ENCODE measurements around the gene LGR4.
"Not testable (repeated sequence)": the region's sequence is repeated elsewhere in the genome, so short reads cannot be mapped to it uniquely, and the experiment has no call there.

The LGR4 gene

GRCh38 chr11:27460158-27460978 is 12.2 kb downstream of the LGR4 start:
- no peak for DNase-seq

- no peak for DNase-seq
Observed at GRCh38 chr11:27459191-27459590, 13.4 kb downstream of the LGR4 start.

DNA sequence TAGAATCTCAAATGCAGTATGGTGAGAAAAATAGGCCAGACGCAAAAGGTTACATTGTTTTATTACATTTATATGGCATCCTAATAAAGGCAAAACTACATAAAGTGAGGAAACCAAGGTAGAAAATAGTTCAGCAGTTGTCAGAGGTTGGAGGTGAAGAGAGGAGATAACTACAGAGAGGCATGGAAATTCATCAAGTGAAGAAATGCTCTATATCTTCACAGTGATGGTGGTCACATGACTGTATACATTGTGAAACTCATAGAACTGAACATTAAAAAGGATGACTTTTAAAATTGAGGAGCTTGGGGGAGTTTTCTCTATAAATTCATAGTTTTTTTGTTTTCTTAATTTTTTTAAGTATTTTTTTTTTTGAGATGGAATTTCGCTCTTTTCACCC is 14.4 kb downstream of the LGR4 start:
- DNase-seq, result no peak

GRCh38 chr11:27456795-27457329 is 15.7 kb downstream of the LGR4 start:
- no peak for DNase-seq

DNA sequence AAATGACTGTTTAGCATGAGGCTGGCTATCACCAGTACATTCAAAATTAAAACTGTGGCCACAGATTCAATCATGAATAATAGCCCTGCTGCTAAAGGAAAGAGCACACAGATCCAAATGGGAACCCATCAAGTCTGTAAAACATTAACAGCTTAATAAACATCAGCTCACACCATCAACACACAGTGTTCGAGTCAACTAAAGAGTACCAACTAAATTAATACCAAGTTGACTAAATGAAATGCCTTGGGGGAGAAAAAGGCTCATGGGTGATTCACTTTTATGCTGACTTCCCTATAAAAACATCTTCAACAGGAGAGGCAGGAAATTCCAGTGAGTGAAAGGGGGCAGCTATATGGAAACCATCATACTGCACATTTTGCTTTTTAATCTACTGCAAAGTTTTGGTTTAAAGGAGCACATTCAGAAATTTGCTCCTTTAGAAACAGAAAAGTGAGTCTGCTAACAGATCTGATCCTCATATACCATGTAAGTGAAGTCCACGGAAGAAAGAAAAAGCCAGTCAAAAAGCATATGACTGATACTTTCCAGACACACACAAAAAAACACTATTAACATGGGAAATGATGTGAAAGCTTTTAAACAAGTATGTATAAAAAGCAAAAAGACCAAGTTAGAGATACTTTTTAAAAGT is 16.3 kb downstream of the LGR4 start:
- no peak for DNase-seq

GRCh38 chr11:27455667-27456066 is 16.9 kb downstream of the LGR4 start:
- DNase-seq, result no peak

DNA sequence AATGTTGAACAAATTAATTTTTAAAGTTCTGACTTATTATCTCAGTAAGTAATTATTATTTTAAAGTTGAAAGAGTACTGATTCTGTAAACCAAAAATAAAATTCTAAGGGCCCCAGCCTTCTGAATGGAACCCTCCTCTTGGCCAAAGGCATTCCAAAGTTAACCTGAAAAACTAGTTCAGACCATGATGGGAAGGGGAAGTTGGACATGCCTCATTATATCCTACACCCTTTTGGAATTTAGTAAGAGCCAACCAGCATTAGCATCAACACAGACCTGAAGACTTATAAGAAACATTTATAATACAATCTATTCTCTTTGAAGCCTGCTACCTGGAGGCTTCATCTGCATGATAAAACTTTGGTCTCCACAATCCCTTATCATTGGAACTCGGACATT is 18.9 kb downstream of the LGR4 start:
- DNase-seq, result no peak

DNA sequence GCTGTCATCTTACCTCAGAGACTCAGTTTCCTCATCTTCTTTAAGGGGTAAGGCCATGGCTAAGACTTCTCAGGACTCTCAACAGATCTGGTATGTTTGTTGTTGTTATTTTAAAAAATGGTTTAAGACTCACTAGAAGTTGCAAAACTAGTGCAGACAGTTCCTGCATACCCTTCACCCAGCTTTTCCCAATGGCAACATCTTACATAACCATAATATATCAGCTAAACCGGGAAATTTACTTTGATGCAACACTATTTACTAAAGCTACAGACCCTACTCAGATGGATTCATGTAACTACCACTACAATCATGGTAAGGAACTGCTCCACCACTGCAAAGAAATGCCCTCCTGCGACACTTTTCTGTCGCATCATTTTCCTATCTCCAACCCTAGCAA is 20.4 kb downstream of the LGR4 start:
- DNase-seq, result no peak

DNA sequence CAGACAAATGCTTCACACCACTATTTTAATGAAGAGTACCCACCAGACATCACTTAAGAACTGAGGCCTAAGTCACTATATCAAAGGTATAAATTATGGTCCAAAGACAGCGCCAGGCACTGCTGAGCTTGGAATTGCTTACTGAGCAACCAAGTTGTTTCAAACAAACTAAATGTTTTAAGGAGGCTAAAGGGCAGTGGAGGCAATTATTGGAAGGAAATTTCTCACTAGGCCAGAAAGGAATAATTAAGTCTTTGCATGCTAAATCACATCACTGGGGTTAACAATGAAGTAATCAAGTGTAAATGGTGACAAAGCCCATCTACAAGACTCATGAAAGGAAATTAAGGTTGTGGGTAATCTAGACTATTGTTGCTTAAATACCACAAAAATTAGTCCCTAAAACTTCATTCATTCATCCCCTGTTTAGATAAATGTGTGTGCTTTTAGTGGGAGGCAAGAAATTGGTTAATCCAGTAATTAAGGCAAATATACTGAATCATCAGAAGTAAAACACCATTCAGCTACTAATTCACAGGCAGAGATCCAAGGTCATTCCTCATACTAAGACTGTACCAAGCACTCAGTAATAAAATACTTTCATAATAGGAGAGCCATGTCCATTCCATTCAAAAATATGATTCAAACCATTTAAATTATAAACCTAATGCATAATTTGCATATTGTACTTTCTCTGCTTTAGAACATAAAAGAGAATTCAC is 21.2 kb downstream of the LGR4 start:
- DNase-seq, result no peak

DNA sequence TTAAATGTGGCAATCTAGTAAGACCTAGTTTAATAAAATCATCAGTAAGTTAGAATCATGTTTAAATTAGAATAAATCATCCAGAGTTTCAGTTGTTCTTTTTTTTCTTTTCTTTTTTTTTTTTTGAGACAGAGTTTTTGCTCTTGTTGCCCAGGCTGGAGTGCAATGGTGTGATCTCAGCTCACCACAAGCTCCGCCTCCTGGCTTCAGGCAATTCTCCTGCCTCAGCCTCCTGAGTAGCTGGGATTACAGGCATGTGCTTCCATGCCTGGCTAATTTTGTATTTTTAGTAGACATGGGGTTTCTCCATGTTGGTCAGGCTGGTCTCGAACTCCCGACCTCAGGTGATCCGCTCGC is 24.4 kb downstream of the LGR4 start:
- DNase-seq, result not testable (repeated sequence)

DNA sequence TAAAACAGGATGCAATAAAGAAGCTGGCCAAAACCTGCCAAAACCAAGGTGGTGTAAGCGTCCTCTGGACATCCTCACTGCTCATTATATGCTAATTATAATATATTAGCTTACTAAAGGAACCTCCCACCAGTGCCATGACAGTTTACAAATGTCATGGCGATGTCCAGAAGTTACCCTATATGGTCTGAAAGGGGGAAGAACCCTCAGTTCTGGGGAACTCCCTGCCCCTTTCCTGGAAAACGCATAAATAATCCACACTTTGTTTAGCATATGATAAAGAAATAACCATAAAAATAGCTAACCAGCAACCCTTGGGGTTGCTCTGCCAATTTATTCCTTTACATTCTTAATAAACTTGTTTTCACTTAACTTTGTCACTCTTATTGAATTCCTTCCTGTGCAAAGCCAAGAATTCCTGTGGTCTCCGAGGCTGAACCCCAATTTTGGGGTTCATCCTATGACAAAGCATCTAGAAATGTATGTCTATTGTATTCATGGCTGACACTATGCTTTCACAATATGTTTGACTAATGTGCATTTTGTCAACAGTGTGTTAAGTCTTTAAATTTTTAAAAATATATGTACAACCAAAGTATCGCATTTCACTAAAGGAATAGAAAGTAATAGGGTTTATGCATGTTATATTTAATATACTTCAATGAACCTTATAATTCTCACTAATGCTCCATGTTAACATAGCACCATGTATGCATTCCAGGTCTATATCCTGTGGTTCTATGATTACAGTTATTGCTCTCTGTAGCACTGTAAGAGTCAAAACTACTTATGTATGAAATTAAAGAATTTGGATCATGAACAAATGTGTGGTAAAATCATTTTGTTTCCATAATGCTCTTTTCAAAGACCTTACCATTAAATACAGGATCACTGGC is 25.1 kb downstream of the LGR4 start:
- DNase-seq, result no peak

DNA sequence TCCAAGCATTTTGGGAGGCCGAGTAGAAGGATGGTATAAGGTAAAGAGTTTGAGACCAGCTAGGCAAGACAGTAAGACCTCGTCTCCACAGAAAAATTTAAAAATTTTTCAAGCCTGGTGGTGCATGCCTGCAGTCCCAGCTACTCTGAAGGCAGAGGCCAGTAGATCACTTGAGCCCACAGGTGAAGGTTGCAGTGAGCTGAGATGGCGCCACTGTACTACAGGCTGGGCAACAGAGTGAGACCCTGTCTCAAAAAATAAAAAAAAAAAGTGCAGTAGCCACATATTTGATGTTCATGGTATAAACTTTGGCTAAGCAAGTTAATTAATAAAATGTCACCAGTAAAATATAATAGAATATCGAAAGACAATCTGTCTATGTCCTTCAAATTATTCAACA is 27.0 kb downstream of the LGR4 start:
- DNase-seq, result no peak

DNA sequence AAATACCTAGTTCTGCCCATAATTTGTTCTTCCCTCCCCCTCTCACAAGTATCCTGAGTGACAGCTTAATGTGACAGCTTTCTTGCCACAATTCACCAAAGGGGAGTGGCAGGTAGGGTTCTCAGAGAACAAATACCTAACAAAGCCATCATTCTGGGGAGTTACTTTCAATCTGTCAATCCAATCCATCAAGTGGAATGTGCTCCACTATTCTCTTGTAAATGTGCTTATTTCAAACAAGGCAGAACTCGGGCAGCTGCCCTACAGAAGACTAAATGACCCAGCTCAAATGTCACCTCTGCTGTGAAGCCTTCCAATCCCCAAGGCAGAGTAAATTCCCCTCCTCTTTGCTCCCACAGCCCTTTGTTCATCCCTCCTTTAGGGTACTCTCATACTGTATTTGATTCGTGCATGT is 27.8 kb downstream of the LGR4 start:
- DNase-seq, result no peak

DNA sequence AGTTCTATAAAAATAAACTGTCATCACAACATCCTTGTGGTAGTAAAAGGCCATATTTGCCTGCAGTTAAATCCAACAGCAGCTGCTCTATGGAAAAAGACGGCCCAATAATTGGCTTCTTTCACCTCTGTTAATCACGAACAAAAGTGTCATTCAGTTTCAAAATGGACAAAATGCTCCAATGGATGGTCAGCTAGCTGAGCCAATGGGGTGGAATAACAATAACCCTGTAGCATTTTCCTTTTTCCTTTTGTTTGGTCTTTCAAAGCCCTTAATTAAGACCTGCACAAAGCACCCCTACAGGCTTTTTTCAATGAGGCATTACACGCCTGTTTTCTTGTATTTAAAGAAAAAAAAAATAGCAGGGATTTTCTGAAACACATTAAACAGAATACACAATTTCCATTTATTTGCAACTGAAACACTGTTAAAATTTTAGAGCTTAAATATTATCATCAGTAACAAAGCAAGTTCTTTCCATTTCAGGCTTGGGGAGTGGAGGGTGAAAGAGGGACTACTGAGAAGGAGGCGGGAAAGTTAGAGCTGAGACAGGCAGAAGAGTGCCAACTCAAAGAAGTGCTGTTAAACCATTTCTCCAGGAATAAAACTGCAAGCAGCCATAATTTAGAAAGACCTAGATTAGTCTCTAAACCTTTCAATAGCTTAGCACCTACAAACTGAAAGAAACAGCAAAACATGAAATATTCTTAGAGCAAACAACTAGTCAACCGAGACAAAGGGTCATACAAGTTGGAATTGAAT is 28.7 kb downstream of the LGR4 start:
- DNase-seq, result peak in 21 of 56 donors; percentile 3 to 54 (median 24)

GRCh38 chr11:27443227-27443626 is 29.4 kb downstream of the LGR4 start:
- no peak for DNase-seq

- DNase-seq, result no peak
Observed at GRCh38 chr11:27440090-27440489, 32.5 kb downstream of the LGR4 start.

- no peak for DNase-seq
Observed at GRCh38 chr11:27438595-27438981, 34.0 kb downstream of the LGR4 start.

DNA sequence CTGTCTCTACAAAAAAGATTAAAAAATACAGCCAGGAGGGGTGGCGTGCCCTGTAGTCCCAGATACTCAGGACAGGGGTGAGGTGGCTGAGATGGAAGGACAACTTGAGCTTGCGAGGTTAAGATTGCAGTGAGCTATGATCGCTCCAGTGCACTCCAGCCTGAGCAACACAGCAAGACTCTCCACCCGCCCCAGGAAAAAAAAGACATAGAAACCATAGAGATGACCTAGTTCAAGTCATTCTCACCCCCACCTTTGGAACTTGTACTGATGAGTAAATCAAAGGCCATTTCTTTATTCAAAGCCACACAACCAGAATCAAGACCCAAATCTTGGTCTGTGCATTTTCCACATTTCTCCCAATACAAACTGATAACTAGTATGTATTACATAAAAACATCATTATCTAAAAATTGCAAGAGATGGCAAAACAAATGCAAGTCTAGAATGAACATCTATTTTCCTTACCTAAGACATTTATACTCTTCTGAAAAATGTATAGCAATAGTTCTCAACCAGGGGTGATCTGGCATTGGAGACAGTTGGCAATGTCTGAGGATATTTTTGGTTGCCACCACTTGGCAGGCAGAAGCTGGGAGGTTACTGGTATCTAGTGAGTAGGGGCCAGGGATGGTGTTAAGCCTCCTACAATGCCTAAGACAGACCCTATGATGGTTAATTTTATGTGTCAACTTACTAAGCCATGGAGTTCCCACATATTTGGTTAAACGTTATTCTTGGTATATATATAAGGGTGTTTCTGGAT is 34.6 kb downstream of the LGR4 start:
- no peak for DNase-seq

DNA sequence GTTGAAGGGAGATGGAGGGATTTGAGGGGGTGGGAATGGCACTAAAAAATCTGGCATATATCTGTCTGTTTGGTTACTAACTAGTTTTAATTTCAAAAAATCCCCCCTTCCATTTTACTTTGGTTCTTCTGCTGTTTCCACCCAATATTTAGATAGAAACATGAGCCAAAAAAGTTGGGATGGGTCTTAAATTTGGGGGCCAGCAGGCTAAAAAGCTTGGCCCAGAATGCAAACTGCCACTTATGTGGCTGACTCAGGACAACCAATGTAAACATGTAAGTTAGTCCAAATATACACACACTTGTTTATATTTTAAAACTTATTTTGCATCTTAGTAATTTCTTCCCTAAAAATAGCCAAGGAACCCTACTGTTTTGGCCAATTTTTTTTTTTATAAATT is 35.7 kb downstream of the LGR4 start:
- DNase-seq, result no peak

- DNase-seq, result peak in 3 of 56 donors; percentile 16 to 30 (median 17)
Observed at GRCh38 chr11:27433742-27434141, 38.8 kb downstream of the LGR4 start.
